NCI-H510A treated with DMSO at 0.1 percent for 48 hours (cell line): ENCODE measurements around the gene HACL1.
A peak's percentile ranks its signal among the peaks of the same experiment; 100 is the strongest.

Source experiments
- DNase-seq: peaks from one replicate; lab custom pipeline; 2025; lab: John Stamatoyannopoulos, UW

Gene HACL1

DNA sequence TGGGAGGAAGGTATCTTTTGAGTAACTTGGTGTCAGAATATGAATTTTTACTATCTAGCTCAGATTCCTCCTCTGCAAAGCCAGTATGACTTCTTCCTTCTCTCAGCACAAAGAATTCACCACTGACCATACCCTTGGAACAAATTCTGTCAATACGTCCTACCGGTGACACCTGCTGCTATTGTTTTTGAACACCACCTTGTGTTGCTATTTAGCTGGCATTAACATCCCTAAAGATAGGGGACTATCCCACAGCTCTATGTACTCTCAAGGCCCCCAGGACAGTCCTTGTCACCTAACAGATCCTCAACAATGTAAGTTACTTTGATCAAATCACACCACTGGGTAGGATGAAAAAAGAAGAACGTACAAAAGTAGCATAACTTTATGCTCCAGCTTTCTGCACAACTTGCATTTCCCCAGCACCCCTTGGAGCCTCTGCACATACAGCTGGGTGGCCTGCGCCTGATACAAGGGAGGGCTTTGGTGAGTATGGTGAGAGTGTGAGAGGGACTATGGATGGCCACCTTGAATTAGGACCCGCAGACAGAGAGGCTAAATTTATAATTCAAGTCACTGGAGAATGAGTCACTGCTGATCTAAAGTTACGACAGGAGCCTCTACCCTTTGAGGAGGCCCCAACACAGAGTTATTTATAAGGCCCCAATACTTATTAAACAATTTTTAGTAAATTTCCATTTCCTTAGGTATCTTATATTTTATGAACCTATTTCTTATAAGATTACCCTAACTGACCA, 77.5 kb downstream of the HACL1 start:
- DNase-seq: no peak

DNA sequence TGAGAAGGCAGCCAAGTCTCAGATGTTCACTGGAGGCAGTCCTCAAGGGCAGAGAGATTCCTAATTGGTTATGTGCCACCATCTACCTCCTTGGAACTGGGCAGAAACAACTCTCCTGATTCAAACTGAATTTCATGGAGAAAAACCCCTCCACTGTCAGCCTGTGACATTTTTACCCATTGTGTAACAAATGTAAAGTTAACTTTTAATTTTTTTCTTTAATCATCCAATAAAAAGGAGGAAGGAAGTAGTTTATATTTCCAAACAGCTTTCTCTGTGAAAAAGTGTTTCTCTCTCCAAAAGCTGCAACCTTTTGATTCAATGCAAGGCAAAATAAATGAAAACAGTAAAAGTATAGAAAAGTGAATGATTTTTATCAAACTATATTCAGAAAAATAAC, 79.4 kb downstream of the HACL1 start:
- no peak for DNase-seq

GRCh38 chr3:15521573-15521965, 79.8 kb downstream of the HACL1 start, which contains the start of gene COLQ:
Gene COLQ (minus strand): TSS chr3:15521706. CDS start chr3:15521625, 81 bp downstream.
- DNase-seq: no peak

DNA sequence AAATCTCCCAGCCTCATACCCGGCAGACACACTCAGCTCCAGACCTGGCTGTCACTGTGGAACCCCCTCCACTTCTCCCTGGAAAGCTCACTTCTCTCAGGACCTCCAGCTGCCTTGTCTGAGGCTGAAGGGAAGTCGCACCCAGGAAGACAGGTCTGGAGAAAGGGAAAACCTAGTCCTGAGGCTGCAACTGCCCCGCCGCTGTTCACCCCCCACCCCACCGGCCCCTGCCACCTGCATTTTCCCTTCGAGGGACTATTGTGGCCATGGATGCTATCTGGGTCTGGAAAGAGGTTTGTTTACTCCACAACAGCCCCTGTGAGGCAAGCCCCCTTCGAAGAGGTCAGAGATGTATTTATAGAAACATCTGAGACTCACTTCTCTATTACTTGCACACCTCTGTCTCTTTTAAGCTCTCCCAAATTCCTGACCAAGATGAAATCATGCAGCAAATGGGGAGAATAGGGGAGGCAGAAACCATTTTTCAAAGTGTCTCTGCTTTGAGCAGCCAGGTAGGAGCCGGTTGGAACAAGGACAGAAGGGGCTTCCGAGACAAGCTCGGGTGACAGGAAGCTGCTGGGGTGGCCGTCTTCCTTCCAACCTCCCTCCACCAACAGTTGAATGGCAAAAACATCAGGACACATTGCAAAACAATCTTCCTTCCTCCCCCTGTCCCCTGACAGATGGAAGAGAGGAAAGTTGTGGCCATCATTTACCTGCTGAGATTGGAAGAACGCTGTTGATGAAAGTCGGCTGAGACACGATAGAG, 80.4 kb downstream of the HACL1 start:
- no peak for DNase-seq

- no peak for DNase-seq
Measured at GRCh38 chr3:15520185-15520584, 81.2 kb downstream of the HACL1 start.

DNA sequence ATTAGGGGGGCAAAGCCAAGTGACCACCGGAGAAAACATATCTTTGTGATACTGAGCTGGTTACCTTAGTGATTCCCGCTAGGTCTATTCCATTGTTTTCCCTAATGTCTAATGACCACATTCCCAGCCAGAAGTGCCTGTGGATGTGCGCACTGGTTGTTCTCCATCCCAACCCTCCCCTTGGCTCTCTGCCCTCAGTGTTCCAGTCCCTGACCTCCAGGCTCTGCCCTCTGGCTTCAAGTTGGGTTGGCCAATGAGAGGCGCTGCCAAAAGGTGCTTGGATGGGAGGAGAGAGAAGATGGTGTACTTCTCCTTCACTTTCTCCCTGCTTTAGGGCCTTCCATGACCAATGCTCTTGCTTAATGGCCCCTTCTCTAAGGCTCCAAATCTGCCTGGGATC, 82.3 kb downstream of the HACL1 start:
- no peak for DNase-seq

- DNase-seq: no peak
Measured at GRCh38 chr3:15514663-15515340, 86.6 kb downstream of the HACL1 start.

DNA sequence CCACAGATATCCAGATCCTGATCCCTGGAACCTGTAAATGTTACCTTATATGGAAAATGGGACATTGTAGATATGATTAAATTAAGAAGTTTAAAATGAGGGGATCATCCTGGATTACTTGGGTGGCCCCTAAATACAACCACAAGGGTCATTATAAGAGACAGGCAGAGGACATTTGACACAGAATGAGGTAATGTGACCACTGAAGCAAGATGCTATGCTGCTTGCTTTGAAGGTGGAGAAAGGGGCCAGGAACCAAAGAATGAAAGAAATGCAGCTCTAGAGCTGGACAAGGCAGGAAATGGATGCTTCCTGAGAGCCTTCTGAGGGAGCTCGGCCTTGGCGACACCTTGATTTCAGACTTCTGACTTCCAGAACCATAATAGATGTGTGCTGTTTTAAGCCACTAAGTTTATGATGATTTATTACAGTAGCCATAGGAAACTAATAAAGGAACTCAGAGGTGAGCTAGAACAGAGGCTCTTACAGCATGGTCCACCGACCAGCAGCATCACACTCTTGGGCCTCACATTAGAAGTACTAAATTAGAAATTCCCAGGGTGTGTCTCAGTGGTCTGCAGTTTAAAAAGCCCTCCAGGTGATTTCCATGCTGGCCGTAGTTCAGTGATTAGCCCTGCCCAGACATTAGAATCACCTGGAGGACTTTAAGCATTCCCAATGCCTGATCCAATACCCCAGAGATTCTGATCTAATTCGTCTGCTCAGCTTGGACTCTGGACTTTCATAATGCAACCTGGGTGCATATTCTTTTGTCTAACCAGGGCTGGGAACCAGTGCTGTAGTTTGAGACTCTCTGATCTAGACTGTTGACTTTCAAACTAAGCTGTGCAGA, 87.3 kb downstream of the HACL1 start:
- DNase-seq: no peak

GRCh38 chr3:15513116-15513515, 88.3 kb downstream of the HACL1 start:
- DNase-seq: no peak

- peak; percentile 66 for DNase-seq
Measured at GRCh38 chr3:15512166-15512565, 89.2 kb downstream of the HACL1 start.

GRCh38 chr3:15511156-15511555, 90.2 kb downstream of the HACL1 start:
- DNase-seq: no peak
